Airway epithelial cell (primary cell): Measurements from ENCODE around the gene STX3. TPM values are rescaled to one million over a fixed set of nuclear protein-coding genes. Genes with fewer than 3 reads are reported as not detected.

Experiments used
- total RNA-seq: library from RNA; depleted of rRNA; stranded (reverse); fragments of >200 nt; gene quantifications from 2 replicates; pipeline ENCODE4 v1.2.3, GENCODE V29; 2015

The STX3 gene
- total RNA-seq, result 12.7 and 17.8 TPM in 2 replicates

GRCh38 chr11:59754859-59755700 is at the start of gene STX3:
Gene STX3 (plus strand): TSS chr11:59755376. CDS start chr11:59755606, 230 bp downstream.

DNA sequence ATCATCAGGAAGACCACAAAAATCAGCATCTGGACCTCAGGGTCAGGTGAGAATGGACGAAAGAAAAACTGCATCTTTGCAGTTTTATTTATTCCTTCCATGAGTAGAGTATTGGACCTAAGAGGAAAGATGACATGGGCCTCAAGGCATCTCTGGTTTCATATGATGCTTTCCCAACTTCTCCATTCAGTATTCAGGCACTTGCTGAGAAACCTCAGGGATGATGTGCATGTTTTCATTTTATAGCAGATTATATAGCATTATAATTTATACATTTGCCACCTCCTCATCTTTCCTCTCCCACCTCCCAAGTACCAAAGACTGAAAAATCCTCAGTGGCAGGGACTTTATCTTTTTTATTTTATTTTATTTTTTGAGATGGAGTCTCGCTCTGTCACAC is 41.4 kb upstream of the STX3 start, which contains the start of gene OR10V1:
Gene OR10V1, minus strand, starts transcription at position 101 of the 400 bp plus-strand sequence. Its CDS starts 0 bp downstream, at position 101.

DNA sequence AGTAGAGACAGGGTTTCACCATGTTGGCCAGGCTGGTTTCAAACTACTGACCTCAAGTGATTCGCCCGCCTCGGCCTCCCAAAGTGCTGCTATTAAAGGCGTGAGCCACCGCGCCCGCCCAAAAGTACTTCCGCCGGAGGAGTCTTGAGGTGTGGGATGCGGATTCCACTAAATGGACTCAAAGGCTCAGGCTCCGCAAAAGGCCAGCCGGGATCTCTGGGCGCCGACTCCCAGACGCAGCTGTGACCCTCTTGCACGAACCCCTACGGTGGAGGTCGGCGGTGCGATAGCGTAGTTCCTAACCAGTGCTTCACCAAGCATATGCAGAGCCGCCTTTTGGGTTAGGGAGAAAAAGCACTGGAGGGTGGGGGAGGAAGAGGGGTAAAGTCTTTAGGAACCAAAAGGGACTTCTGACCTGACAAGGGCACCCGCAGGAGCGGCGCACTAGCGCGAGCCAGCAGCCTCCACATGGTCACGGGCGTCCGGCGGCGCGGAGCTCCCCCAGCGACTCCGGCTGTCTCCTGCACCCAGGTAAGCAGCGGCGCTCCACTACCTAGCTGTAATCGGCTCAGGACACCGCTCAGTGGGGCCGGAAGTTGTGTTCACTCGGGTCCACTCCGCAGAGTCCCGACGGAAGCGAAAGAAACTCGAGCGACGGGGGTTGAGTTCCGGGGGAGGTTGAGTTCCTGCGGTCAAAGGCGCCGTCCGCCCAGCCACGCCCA is 55.2 kb downstream of the STX3 start, which contains the start of gene MRPL16:
Gene MRPL16, minus strand, starts transcription at position 590 of the 722 bp plus-strand sequence. Its CDS starts 120 bp downstream, at position 470.

GRCh38 chr11:59845399-59845798 is 90.2 kb downstream of the STX3 start, which contains the start of gene CBLIF:
Gene CBLIF (minus strand): TSS chr11:59845499. CDS start chr11:59845453, 46 bp downstream.

Other genes starting within 250 kb of the STX3 start
- gene OR4D9, start 243.8 kb upstream of the STX3 start, total RNA-seq, result not detected in 2 replicates
- gene OSBP, start 139.6 kb upstream of the STX3 start, total RNA-seq, result 15.8 and 23.1 TPM in 2 replicates
- gene PATL1, start 86.3 kb upstream of the STX3 start, total RNA-seq, result 8.5 and 9.5 TPM in 2 replicates
- gene OR10V1, start 41.5 kb upstream of the STX3 start, total RNA-seq, result not detected in 2 replicates
- 59.7 and 66.8 TPM in 2 replicates for gene MRPL16, start 55.4 kb downstream of the STX3 start, total RNA-seq
- gene CBLIF, start 90.1 kb downstream of the STX3 start, total RNA-seq, result not detected in 2 replicates
- gene TCN1, start 111.1 kb downstream of the STX3 start, total RNA-seq, result 18.8 and 20.5 TPM in 2 replicates
- gene OOSP3, start 123.4 kb downstream of the STX3 start, total RNA-seq, result not detected in 2 replicates
- gene OOSP1, start 183.1 kb downstream of the STX3 start, total RNA-seq, result not detected in 2 replicates
- gene OOSP4A, start 208.7 kb downstream of the STX3 start, total RNA-seq, result not detected in 2 replicates